GM10248 (cell line): ENCODE data around the gene TAPT1.

Source experiments
- CTCF ChIA-PET: fragments of 300-600 bp; sonication (Branson Sonifier 250); formaldehyde crosslinking; extraction: SDS; loops from one replicate; lab custom pipeline; 2021; ENCODE audit warnings: antibody characterized with exemption; lab: Yijun Ruan, JAX
- POLR2A ChIA-PET: fragments of 350-650 bp; sonication (Branson Sonifier 250); formaldehyde crosslinking; extraction: SDS; loops from one replicate; lab custom pipeline; 2020; ENCODE audit warnings: antibody characterized with exemption; lab: Yijun Ruan, JAX
- DNase-seq: peaks from one replicate; pipeline ENCODE4 v3.0.0; 2012; ENCODE audit errors: extremely low spot score
- TF ChIP-seq, protein P1 (sequence below): IDR thresholded peaks from 2 replicates; pipeline ENCODE4 v1.5.1; 2012; ENCODE audit warnings: mild to moderate bottlenecking, low read depth; ENCODE audit errors: extremely low read depth, missing control alignments, control extremely low read depth

The TAPT1 gene

GRCh38 chr4:16222957-16223527 is 3.2 kb downstream of the TAPT1 start:
- TF ChIP-seq, protein P1, sequence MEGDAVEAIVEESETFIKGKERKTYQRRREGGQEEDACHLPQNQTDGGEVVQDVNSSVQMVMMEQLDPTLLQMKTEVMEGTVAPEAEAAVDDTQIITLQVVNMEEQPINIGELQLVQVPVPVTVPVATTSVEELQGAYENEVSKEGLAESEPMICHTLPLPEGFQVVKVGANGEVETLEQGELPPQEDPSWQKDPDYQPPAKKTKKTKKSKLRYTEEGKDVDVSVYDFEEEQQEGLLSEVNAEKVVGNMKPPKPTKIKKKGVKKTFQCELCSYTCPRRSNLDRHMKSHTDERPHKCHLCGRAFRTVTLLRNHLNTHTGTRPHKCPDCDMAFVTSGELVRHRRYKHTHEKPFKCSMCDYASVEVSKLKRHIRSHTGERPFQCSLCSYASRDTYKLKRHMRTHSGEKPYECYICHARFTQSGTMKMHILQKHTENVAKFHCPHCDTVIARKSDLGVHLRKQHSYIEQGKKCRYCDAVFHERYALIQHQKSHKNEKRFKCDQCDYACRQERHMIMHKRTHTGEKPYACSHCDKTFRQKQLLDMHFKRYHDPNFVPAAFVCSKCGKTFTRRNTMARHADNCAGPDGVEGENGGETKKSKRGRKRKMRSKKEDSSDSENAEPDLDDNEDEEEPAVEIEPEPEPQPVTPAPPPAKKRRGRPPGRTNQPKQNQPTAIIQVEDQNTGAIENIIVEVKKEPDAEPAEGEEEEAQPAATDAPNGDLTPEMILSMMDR: no peak
- no peak for DNase-seq
- ChIA-PET CTCF (interaction anchor here (1.7 to 2.5 kb wide), 3 partner anchors 9 to 17 kb away, joined by 4 to 17 read pairs (median 8); no protein-coding TSS in a partner anchor), POLR2A (no interaction called here)

GRCh38 chr4:16218950-16219349 is 7.3 kb downstream of the TAPT1 start:
- TF ChIP-seq, protein P1: no peak
- ChIA-PET POLR2A (no interaction called here), CTCF (interaction anchor here (1.1 to 4.7 kb wide), 6 partner anchors 9 to 37 kb away, joined by 3 to 34 read pairs (median 6); no protein-coding TSS in a partner anchor)
- no peak for DNase-seq

- DNase-seq: peak; percentile 26
- ChIA-PET POLR2A (no interaction called here), CTCF (interaction anchor here (1.0 to 4.7 kb wide), 7 partner anchors 8 to 21 kb away, joined by 3 to 34 read pairs (median 4); no protein-coding TSS in a partner anchor)
- TF ChIP-seq, protein P1: no peak
Measured at GRCh38 chr4:16217300-16218051, 8.8 kb downstream of the TAPT1 start.

DNA sequence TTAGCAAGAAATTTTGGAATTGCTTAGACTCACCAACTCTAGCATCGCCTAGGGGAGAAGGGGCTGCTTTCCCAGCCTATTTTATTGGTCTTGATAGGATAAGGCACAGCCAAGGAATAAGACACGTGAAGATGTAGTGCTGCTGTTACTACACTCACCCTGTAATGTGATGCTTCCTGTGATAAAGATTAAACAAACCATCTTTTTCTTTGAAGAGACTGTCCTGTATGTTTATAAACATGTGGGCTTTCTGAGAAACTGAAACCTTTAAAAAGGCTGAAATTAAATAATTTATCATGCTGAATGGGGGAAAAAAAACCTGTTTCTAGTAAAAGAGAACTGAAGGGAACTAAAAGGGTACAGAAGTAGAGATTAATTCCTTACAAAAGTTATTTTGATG is 13.2 kb downstream of the TAPT1 start:
- DNase-seq: no peak
- TF ChIP-seq, protein P1: no peak
- ChIA-PET CTCF (interaction anchor here (0.8 to 2.1 kb wide), 6 partner anchors 11 to 56 kb away, joined by 3 to 12 read pairs (median 3); no protein-coding TSS in a partner anchor), POLR2A (no interaction called here)

- DNase-seq: no peak
- ChIA-PET POLR2A (no interaction called here), CTCF (interaction anchor here (0.8 to 2.1 kb wide), 5 partner anchors 12 to 56 kb away, joined by 3 to 12 read pairs (median 3); no protein-coding TSS in a partner anchor)
- TF ChIP-seq, protein P1: no peak
Measured at GRCh38 chr4:16212138-16212782, 14.0 kb downstream of the TAPT1 start.

DNA sequence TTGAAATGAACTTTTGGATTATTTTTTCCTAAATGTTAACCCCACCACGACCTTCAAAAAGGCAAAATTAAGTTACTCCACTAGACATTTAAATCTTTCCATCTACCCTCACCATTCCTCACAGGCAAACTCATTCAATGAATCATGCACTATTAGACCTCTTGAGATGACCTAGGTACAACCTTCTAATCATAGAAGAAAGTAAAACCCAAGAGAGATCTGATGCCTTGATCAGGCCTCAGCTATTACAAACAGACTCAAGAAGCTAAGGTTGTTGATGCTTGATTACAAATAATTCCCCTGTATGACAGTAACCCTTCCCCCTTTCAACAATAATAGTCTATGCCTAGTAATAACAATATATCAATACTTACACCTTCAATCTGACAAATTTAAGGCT is 18.9 kb downstream of the TAPT1 start:
- POLR2A ChIA-PET: no interaction called here
- CTCF ChIA-PET: interaction anchor here (0.9 to 4.7 kb wide), 6 partner anchors 11 to 25 kb away, joined by 3 to 42 read pairs (median 4); no protein-coding TSS in a partner anchor

More for the DNA sequence above, 18.9 kb downstream of the TAPT1 start:
- DNase-seq: no peak
- TF ChIP-seq, protein P1: no peak
